Gastroesophageal sphincter (tissue), 3 donors: ENCODE measurements around the gene STOX2.

ENCODE experiments used
- CTCF ChIP-seq, 4 experiments: fragments of 200-600 bp in 2 of 4; fragments of 450-650 bp in 2 of 4; sonication (generic) in 1 of 4; IDR thresholded peaks; one replicate each; pipeline ENCODE4 v1.5.1; 2017 to 2019; ENCODE audit warnings: antibody characterized with exemption in 4 of 4, mild to moderate bottlenecking in 2 of 4, moderate library complexity in 2 of 4
- POLR2A ChIP-seq, 2 donors: fragments of 450-650 bp; IDR thresholded peaks; one replicate each; pipeline ENCODE4 v1.6.1; 2017; ENCODE audit warnings: antibody characterized with exemption in 2 of 2, mild to moderate bottlenecking in 2 of 2, moderate library complexity in 1 of 2

DNA sequence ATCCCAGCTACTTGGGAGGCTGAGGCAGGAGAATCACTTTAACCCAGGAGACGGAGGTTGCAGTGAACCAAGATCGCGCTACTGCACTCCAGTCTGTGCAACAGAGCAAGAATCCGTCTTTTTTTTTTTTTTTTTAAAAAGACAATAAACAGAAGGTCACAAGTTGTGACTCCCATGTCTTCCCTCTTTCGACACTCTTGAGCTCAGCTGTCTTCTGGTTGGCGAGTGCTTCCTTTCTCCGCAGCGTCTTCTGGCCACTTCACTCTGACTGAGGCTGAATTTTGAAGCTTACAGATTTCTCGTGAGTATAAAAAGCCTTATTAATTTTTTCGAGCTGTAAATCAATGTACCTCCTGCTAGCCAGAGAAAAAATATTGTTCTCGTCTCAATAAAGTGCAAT is 124.9 kb downstream of the STOX2 start:
- TF ChIP-seq CTCF (IDR thresholded peaks at IDR 0.05) (no peak), POLR2A (IDR thresholded peaks at IDR 0.05) (no peak)
